ENCODE data around the gene P2RX3. TPM values are rescaled to one million over a fixed set of nuclear protein-coding genes. Genes with fewer than 3 reads are reported as not detected.
A peak's percentile ranks its signal among the peaks of the same experiment; 100 is the strongest.

P2RX3 gene
- total RNA-seq, 1 experiment from 2014 or later: 7.1 TPM

GRCh38 chr11:57308426-57309060 lies 29.6 kb upstream of the P2RX3 start:
- in situ Hi-C loops (cut with HindIII; ENCODE audit: low sequenced_read_pairs): no loop called here

GRCh38 chr11:57309106-57310059 lies 28.8 kb upstream of the P2RX3 start:
- in situ Hi-C loops (cut with HindIII; ENCODE audit: low sequenced_read_pairs): no loop called here
- DNase-seq (ENCODE audit: low spot score): no peak

More at GRCh38 chr11:57308426-57309060, 29.6 kb upstream of the P2RX3 start:
- DNase-seq (ENCODE audit: low spot score): no peak

- in situ Hi-C loops (cut with HindIII; ENCODE audit: low sequenced_read_pairs): no loop called here
- no peak for DNase-seq (ENCODE audit: low spot score)
Observed at GRCh38 chr11:57310091-57310490, 28.1 kb upstream of the P2RX3 start.

- DNase-seq (ENCODE audit: low spot score): no peak
- in situ Hi-C loops (cut with HindIII; ENCODE audit: low sequenced_read_pairs): no loop called here
Observed at GRCh38 chr11:57310630-57311086, 27.5 kb upstream of the P2RX3 start.

GRCh38 chr11:57311109-57311936 lies 26.8 kb upstream of the P2RX3 start:
- peak; percentile 37 for DNase-seq (ENCODE audit: low spot score)
- in situ Hi-C loops (cut with HindIII; ENCODE audit: low sequenced_read_pairs): no loop called here

- in situ Hi-C loops (cut with HindIII; ENCODE audit: low sequenced_read_pairs): no loop called here
- DNase-seq (ENCODE audit: low spot score): no peak
Observed at GRCh38 chr11:57312511-57313021, 25.6 kb upstream of the P2RX3 start.

- in situ Hi-C loops (cut with HindIII; ENCODE audit: low sequenced_read_pairs): no loop called here
- no peak for DNase-seq (ENCODE audit: low spot score)
Observed at GRCh38 chr11:57313071-57313787, 24.9 kb upstream of the P2RX3 start.

GRCh38 chr11:57313788-57314135 lies 24.4 kb upstream of the P2RX3 start:
- no peak for DNase-seq (ENCODE audit: low spot score)
- in situ Hi-C loops (cut with HindIII; ENCODE audit: low sequenced_read_pairs): no loop called here

GRCh38 chr11:57314221-57314973 lies 23.8 kb upstream of the P2RX3 start:
- no peak for DNase-seq (ENCODE audit: low spot score)
- in situ Hi-C loops (cut with HindIII; ENCODE audit: low sequenced_read_pairs): no loop called here

- in situ Hi-C loops (cut with HindIII; ENCODE audit: low sequenced_read_pairs): no loop called here
- no peak for DNase-seq (ENCODE audit: low spot score)
Observed at GRCh38 chr11:57315491-57315890, 22.7 kb upstream of the P2RX3 start.

GRCh38 chr11:57316017-57316416 lies 22.1 kb upstream of the P2RX3 start:
- peak; percentile 7 for DNase-seq (ENCODE audit: low spot score)
- in situ Hi-C loops (cut with HindIII; ENCODE audit: low sequenced_read_pairs): no loop called here

GRCh38 chr11:57318178-57318577 lies 20.0 kb upstream of the P2RX3 start:
- in situ Hi-C loops (cut with HindIII; ENCODE audit: low sequenced_read_pairs): no loop called here
- DNase-seq (ENCODE audit: low spot score): peak; percentile 16

GRCh38 chr11:57320067-57320718 lies 18.0 kb upstream of the P2RX3 start:
- in situ Hi-C loops (cut with HindIII; ENCODE audit: low sequenced_read_pairs): no loop called here
- no peak for DNase-seq (ENCODE audit: low spot score)

GRCh38 chr11:57320719-57321387 lies 17.3 kb upstream of the P2RX3 start:
- in situ Hi-C loops (cut with HindIII; ENCODE audit: low sequenced_read_pairs): no loop called here
- no peak for DNase-seq (ENCODE audit: low spot score)

- in situ Hi-C loops (cut with HindIII; ENCODE audit: low sequenced_read_pairs): no loop called here
- no peak for DNase-seq (ENCODE audit: low spot score)
Observed at GRCh38 chr11:57321388-57322255, 16.5 kb upstream of the P2RX3 start.
